RWPE2 (cell line): ENCODE data around the gene ALOX5AP.

Experiments used
- ATAC-seq: fragments of 200-7000 bp; cut with Tn5 transposase; 3 replicates; pipeline ENCODE4 v1.9.1; 2021; ENCODE audit warnings: low read depth
- DNase-seq: peaks from one replicate; pipeline ENCODE4 v3.0.0-alpha.2; 2020; ENCODE audit warnings: low spot score
- H3K27ac ChIP-seq: fragments of 450-650 bp; 2 replicates; pipeline ENCODE4 v1.5.1; 2017; ENCODE audit warnings: mild to moderate bottlenecking; ENCODE audit not compliant: poor library complexity, severe bottlenecking
- H3K27me3 ChIP-seq: fragments of 250-450 bp; sonication (Bioruptor Pico); 2 replicates; pipeline ENCODE4 v1.5.1; 2021; ENCODE audit warnings: mild to moderate bottlenecking, moderate library complexity; ENCODE audit not compliant: insufficient read depth, poor library complexity, severe bottlenecking
- H3K36me3 ChIP-seq: fragments of 250-450 bp; sonication (Bioruptor Pico); 2 replicates; pipeline ENCODE4 v1.5.1; 2020; ENCODE audit warnings: low read depth, mild to moderate bottlenecking, moderate library complexity
- H3K4me1 ChIP-seq: fragments of 250-450 bp; sonication (Bioruptor Pico); 2 replicates; pipeline ENCODE4 v1.5.1; 2021; ENCODE audit warnings: mild to moderate bottlenecking, moderate library complexity; ENCODE audit not compliant: insufficient read depth, poor library complexity, severe bottlenecking
- H3K4me3 ChIP-seq: fragments of 250-450 bp; sonication (Bioruptor Pico); 2 replicates; pipeline ENCODE4 v1.5.1; 2021; ENCODE audit warnings: mild to moderate bottlenecking, moderate library complexity; ENCODE audit not compliant: severe bottlenecking
- H3K9me3 ChIP-seq: fragments of 250-450 bp; sonication (Bioruptor Pico); 2 replicates; pipeline ENCODE4 v1.5.1; 2021; ENCODE audit warnings: mild to moderate bottlenecking, moderate library complexity; ENCODE audit not compliant: severe bottlenecking
- TF ChIP-seq, protein P1 (sequence below): fragments of 450-650 bp; IDR thresholded peaks from one replicate; pipeline ENCODE4 v1.5.1; 2017; ENCODE audit warnings: mild to moderate bottlenecking, moderate library complexity; ENCODE audit not compliant: poor library complexity, severe bottlenecking

ALOX5AP gene

DNA sequence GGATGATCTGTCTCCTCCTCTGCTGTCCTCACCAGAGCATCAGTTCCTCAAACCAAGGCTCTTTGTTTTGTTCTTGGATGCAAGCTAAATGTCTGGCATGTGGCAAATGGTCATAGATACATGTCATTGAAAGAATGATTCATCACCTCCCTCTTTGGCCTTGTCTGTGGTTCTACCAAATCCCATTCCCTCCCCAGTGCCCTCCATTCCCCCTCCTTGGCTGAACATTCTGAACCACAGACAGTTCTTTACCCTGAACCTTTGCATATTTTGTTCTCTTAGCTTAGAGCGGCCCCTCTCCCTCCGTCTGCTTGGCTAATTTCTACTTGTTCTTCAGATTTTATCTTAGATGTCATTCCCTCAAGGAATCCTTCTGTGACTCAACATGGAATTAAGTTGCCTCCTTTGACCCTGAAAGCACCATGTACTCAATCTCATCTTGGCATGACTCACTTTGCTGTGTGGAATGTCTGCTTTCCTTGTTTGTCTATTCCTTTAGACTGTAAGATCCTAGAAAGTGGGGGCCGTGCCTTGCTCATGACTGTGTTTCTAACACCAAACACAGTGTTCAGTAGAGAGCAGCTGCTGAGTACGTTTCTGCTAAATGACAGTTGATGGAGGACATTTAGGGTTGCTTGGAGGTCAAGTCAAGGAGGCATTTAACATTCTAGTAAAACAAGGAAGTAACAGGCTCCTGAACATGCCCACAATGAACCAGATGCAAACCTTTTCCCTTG, 8.1 kb downstream of the ALOX5AP start:
- Histone ChIP-seq H3K27ac (peak overlapping the region; percentile 97), H3K4me1 (peaks cover 46% of the 10 kb centered on the region), H3K36me3 (no peaks in the 10 kb centered on the region), H3K27me3 (no peaks in the 10 kb centered on the region), H3K4me3 (no peak overlapping the region), H3K9me3 (no peaks in the 10 kb centered on the region)
- peak; percentile 83 for DNase-seq
- TF ChIP-seq, protein P1, sequence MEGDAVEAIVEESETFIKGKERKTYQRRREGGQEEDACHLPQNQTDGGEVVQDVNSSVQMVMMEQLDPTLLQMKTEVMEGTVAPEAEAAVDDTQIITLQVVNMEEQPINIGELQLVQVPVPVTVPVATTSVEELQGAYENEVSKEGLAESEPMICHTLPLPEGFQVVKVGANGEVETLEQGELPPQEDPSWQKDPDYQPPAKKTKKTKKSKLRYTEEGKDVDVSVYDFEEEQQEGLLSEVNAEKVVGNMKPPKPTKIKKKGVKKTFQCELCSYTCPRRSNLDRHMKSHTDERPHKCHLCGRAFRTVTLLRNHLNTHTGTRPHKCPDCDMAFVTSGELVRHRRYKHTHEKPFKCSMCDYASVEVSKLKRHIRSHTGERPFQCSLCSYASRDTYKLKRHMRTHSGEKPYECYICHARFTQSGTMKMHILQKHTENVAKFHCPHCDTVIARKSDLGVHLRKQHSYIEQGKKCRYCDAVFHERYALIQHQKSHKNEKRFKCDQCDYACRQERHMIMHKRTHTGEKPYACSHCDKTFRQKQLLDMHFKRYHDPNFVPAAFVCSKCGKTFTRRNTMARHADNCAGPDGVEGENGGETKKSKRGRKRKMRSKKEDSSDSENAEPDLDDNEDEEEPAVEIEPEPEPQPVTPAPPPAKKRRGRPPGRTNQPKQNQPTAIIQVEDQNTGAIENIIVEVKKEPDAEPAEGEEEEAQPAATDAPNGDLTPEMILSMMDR = peak; percentile 48
- peak; percentile 86 for ATAC-seq

DNA sequence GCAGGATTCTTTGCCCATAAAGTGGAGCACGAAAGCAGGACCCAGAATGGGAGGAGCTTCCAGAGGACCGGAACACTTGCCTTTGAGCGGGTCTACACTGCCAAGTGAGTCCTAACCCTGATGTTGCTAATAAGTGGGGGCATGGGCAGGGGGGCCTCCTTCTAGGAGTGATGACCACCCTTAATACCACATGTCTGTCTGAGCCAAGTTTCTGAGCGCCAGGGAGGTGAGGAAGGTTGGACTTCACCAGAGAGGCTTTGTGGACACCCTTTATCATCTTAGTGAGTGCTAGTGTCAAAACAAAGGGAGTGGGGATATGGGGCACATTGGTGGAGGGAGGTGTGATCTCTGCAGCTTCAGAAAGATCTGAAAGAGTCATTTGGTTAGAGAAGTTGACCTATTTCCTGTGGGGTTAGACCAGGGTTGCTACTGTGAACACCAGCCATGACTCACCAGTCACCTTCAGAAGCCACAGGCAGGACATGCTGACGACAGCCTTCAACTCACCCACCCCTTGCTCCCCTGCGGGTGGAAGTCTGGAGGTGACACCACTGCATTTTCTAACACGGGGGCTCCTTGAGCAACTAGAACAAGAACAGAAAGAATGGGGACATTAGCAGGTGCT, 8.8 kb downstream of the ALOX5AP start:
- H3K27ac ChIP-seq = peak overlapping the region; percentile 97
- no peak overlapping the region for H3K4me3 ChIP-seq
- peaks cover 46% of the 10 kb centered on the region for H3K4me1 ChIP-seq
- TF ChIP-seq, protein P1 = no peak
- DNase-seq (no peak), ATAC-seq (no peak)
- no peaks in the 10 kb centered on the region for H3K27me3 ChIP-seq
- H3K9me3 ChIP-seq = no peaks in the 10 kb centered on the region
- no peaks in the 10 kb centered on the region for H3K36me3 ChIP-seq

DNA sequence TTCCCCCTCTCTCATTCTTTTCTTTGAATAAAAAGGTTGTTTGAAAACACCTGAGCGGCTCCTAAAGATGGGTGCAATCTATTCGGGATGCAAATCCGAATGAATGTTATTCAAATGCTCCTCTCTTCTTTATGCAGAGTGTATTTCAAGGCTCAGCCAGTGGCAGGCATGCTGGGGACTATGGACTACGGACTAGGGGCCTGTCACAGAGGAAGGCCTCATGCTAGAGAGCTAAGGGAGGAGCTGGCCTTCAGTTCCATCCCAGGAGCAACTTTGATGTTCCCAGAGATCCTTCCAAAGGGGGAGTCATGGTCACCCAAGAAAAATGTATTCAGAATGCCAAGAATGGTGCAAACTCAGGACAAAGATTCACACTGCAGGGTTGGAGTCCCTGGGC, 9.3 kb downstream of the ALOX5AP start:
- Histone ChIP-seq H3K9me3 (no peaks in the 10 kb centered on the region), H3K4me3 (no peak overlapping the region), H3K36me3 (no peaks in the 10 kb centered on the region), H3K4me1 (peaks cover 41% of the 10 kb centered on the region), H3K27ac (peak overlapping the region; percentile 97), H3K27me3 (no peaks in the 10 kb centered on the region)
- TF ChIP-seq, protein P1 = no peak
- ATAC-seq (no peak), DNase-seq (no peak)

DNA sequence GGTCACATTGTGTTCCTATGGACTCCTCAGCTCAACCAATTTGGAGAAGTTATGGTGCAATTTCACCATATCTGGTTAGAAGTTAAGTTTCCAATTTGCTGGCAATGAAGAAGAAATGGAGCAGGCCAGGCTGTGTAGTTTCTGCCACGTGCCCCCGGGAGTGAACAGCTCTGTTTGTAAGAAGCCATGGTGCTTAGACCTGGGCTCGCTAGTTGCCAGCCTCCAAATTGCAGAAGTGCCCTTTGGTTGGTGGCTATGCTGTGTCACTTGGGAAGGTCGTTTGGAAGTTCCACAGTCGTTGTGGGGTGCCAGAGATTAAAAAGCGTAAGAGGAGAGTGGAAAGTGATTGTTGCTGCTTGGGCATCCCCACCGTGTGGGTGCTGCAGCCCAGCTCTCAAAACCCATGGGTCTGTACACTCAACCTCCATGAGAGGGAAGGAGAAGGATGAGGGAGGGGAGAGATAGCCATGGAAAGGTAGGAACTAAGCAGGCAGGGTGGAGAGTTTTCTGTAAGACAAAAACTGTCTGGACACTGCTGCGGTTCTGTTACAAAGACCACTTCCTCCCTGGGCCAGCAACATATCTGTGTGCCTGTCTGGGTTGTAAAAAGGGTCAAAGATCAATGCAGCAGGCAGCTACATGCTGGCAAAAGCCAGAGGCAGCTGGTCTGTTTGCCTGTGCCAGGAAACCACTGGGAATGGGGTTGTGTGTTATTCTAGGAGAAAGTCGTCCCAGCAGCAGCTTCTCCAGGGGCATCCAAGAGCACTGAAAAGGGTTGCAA, 10.8 kb downstream of the ALOX5AP start:
- Histone ChIP-seq H3K27ac (peak overlapping the region; percentile 97), H3K9me3 (no peaks in the 10 kb centered on the region), H3K27me3 (no peaks in the 10 kb centered on the region), H3K36me3 (no peaks in the 10 kb centered on the region), H3K4me3 (no peak overlapping the region), H3K4me1 (peaks cover 29% of the 10 kb centered on the region)
- TF ChIP-seq, protein P1 = no peak
- ATAC-seq = peak; percentile 13; the same call in 1 of the 3 replicates
- DNase-seq = no peak
